ENCODE data around the gene MTCL1. TPM values are rescaled to one million over a fixed set of nuclear protein-coding genes. Genes with fewer than 3 reads are reported as not detected.

The MTCL1 gene
- total and polyA plus RNA-seq, 9 of the 15 experiments (the other 6 are each of a cell fraction or from before 2014, with no cell fraction given): 0.21 to 7.4 (median 3.7) TPM

DNA sequence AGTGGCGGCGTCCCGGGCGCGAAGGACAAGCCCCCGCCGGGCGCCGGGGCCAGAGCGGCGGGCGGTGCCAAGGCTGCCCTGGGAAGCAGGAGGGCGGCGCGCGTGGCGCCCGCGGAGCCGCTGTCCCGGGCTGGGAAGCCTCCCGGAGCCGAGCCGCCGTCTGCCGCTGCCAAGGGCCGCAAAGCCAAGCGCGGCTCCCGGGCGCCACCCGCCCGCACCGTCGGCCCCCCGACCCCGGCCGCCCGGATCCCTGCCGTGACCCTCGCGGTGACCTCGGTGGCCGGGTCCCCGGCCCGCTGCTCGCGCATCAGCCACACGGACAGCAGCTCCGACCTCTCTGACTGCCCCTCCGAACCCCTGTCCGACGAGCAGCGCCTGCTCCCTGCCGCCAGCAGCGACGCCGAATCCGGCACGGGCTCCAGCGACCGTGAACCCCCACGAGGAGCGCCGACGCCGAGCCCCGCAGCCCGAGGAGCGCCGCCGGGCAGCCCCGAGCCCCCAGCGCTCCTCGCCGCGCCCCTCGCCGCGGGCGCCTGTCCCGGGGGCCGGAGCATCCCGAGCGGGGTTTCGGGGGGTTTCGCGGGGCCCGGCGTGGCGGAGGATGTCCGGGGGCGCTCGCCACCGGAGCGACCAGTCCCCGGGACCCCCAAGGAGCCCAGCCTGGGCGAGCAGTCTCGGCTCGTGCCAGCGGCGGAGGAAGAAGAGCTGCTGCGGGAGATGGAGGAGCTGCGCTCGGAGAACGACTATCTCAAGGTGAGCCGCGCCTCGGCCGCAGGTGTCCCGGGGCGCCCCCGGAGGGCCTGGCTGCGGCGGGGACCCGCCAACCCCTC, 820 bp downstream of the MTCL1 start:
- peak in 2 of 4 experiments; percentile 32 to 62 for DNase-seq (ENCODE audit: extremely low read depth in 1 of 4, low spot score in 3 of 4)
- BruUV-seq (replicated peaks): no TSS peak
- peak overlapping the region; percentile 59; the same call in 1 of the 2 replicates for H3K4me2 ChIP-seq (ENCODE audit: insufficient read depth, low read length)
- TF ChIP-seq TCF3 (CRISPR knock-in tag; IDR thresholded peaks at IDR 0.05) (no peak), RBBP5 (IDR thresholded peaks at IDR 0.05; ENCODE audit: borderline replicate concordance, insufficient read depth, low read length, poor library complexity, severe bottlenecking) (peak; percentile 78), KDM5B (IDR thresholded peaks at IDR 0.05; ENCODE audit: insufficient replicate concordance, low read depth, low read length) (peak; percentile 57), SAP30 (IDR thresholded peaks at IDR 0.05; ENCODE audit: borderline replicate concordance, insufficient read depth, low read depth, low read length, poor library complexity, severe bottlenecking) (peak; percentile 21), ZBTB1 (CRISPR knock-in tag; IDR thresholded peaks at IDR 0.05; ENCODE audit: borderline replicate concordance, low read depth) (0 out of 2 replicates have a peak, but pooled peaks have one; percentile 40), HNRNPL (IDR thresholded peaks at IDR 0.05; ENCODE audit: low read depth, low read length) (0 out of 2 replicates have a peak, but pooled peaks have one; percentile 21), KDM2B (CRISPR knock-in tag; IDR thresholded peaks at IDR 0.05) (0 out of 2 replicates have a peak, but pooled peaks have one; percentile 58), TRIM28 (IDR thresholded peaks at IDR 0.05) (no peak), ARNT (IDR thresholded peaks at IDR 0.05) (no peak), L3MBTL2 (IDR thresholded peaks at IDR 0.05) (0 out of 2 replicates have a peak, but pooled peaks have one; percentile 0)
- TF ChIP-seq, protein P1, sequence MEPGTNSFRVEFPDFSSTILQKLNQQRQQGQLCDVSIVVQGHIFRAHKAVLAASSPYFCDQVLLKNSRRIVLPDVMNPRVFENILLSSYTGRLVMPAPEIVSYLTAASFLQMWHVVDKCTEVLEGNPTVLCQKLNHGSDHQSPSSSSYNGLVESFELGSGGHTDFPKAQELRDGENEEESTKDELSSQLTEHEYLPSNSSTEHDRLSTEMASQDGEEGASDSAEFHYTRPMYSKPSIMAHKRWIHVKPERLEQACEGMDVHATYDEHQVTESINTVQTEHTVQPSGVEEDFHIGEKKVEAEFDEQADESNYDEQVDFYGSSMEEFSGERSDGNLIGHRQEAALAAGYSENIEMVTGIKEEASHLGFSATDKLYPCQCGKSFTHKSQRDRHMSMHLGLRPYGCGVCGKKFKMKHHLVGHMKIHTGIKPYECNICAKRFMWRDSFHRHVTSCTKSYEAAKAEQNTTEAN (CRISPR knock-in tag; IDR thresholded peaks at IDR 0.05): no peak
- TF ChIP-seq, protein P2, sequence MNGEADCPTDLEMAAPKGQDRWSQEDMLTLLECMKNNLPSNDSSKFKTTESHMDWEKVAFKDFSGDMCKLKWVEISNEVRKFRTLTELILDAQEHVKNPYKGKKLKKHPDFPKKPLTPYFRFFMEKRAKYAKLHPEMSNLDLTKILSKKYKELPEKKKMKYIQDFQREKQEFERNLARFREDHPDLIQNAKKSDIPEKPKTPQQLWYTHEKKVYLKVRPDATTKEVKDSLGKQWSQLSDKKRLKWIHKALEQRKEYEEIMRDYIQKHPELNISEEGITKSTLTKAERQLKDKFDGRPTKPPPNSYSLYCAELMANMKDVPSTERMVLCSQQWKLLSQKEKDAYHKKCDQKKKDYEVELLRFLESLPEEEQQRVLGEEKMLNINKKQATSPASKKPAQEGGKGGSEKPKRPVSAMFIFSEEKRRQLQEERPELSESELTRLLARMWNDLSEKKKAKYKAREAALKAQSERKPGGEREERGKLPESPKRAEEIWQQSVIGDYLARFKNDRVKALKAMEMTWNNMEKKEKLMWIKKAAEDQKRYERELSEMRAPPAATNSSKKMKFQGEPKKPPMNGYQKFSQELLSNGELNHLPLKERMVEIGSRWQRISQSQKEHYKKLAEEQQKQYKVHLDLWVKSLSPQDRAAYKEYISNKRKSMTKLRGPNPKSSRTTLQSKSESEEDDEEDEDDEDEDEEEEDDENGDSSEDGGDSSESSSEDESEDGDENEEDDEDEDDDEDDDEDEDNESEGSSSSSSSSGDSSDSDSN (IDR thresholded peaks at IDR 0.05; ENCODE audit: borderline replicate concordance in 1 of 2, low read depth in 2 of 2, low read length in 2 of 2): 0 out of 4 replicates have a peak, but pooled peaks of 1 of the 2 experiments have one; percentile 2
- TF ChIP-seq, protein P3, sequence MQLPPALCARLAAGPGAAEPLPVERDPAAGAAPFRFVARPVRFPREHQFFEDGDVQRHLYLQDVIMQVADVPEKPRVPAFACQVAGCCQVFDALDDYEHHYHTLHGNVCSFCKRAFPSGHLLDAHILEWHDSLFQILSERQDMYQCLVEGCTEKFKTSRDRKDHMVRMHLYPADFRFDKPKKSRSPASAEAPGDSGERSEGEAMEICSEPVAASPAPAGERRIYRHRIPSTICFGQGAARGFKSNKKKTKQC (CRISPR knock-in tag; IDR thresholded peaks at IDR 0.05): no peak
- TF ChIP-seq, protein P4, sequence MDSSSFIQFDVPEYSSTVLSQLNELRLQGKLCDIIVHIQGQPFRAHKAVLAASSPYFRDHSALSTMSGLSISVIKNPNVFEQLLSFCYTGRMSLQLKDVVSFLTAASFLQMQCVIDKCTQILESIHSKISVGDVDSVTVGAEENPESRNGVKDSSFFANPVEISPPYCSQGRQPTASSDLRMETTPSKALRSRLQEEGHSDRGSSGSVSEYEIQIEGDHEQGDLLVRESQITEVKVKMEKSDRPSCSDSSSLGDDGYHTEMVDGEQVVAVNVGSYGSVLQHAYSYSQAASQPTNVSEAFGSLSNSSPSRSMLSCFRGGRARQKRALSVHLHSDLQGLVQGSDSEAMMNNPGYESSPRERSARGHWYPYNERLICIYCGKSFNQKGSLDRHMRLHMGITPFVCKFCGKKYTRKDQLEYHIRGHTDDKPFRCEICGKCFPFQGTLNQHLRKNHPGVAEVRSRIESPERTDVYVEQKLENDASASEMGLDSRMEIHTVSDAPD (CRISPR knock-in tag; IDR thresholded peaks at IDR 0.05): no peak

More for the DNA sequence above, 820 bp downstream of the MTCL1 start:
- Histone ChIP-seq H3K4me1 (replicated peaks in 1 of 2; ENCODE audit: control insufficient read depth in 2 of 2, insufficient read depth in 2 of 2, low read length in 2 of 2) (peaks cover 8 to 44% of the 10 kb centered on the region in 2 experiments), H3K27ac (ENCODE audit: extremely low read depth, low read depth, low read length) (no peak overlapping the region), H3K9me3 (replicated peaks; ENCODE audit: control insufficient read depth, insufficient read depth, low read depth, low read length) (no peaks in the 10 kb centered on the region), H3K4me3 (peak overlapping the region; percentile 52), H3K9ac (ENCODE audit: insufficient read depth in 1 of 2, low read depth in 2 of 2, low read length in 2 of 2) (peak overlapping the region in 1 of 2 experiments; percentile 91; a peak in 3 of 4 replicates), H4K20me1 (replicated peaks; ENCODE audit: control insufficient read depth, insufficient read depth, low read length) (no peaks in the 10 kb centered on the region; the same call in 1 of the 2 replicates), H3K27me3 (ENCODE audit: control insufficient read depth in 2 of 2, insufficient read depth in 2 of 2, low read length in 2 of 2) (peaks cover 0 to 14% of the 10 kb centered on the region in 2 experiments; a peak in 3 of 5 replicates), H3K9me1 (ENCODE audit: control insufficient read depth, insufficient read depth, low read length) (no peaks in the 10 kb centered on the region), H3K36me3 (ENCODE audit: control insufficient read depth, insufficient read depth, low read length) (no peaks in the 10 kb centered on the region), H2AFZ (ENCODE audit: low read depth, low read length) (peak overlapping the region; percentile 53), H3K79me2 (ENCODE audit: control insufficient read depth, insufficient read depth, low read length) (0 out of 3 replicates have a peak, but pooled peaks cover 3% of the 10 kb centered on the region)
- ATAC-seq: no peak
- in situ Hi-C loops (cut with MboI) (no loop called here), intact Hi-C loops (cut with micrococcal nuclease) (no loop called here)
- FAIRE-seq: no peak
- POLR2A ChIA-PET: interaction anchor here (0.6 to 1.7 kb wide), 7 partner anchors 9 to 297 kb away, joined by 3 to 7 read pairs (median 4); no protein-coding TSS in a partner anchor
- CTCF ChIA-PET (ENCODE audit: low intra/inter-chr PET ratio): no interaction called here
- 24% methylated on average over 77 of the region's 116 CpGs for WGBS (ENCODE audit: insufficient coverage, low coverage, missing lambda C conversion rate)

Data from K562 (cell line).